Lower leg skin (tissue), 3 donors: ENCODE data around the gene SDHAF1.

Source experiments
- POLR2A ChIP-seq, 2 donors: fragments of 450-650 bp; IDR thresholded peaks; one replicate each; pipeline ENCODE4 v1.6.1; 2016 to 2017; ENCODE audit warnings: antibody characterized with exemption in 2 of 2, mild to moderate bottlenecking in 1 of 2, moderate library complexity in 1 of 2
- TF ChIP-seq, protein P1 (sequence below), 3 donors: fragments of 450-650 bp; IDR thresholded peaks; one replicate each; pipeline ENCODE4 v1.5.1; 2016; ENCODE audit warnings: antibody characterized with exemption in 3 of 3, mild to moderate bottlenecking in 3 of 3, moderate library complexity in 2 of 3

DNA sequence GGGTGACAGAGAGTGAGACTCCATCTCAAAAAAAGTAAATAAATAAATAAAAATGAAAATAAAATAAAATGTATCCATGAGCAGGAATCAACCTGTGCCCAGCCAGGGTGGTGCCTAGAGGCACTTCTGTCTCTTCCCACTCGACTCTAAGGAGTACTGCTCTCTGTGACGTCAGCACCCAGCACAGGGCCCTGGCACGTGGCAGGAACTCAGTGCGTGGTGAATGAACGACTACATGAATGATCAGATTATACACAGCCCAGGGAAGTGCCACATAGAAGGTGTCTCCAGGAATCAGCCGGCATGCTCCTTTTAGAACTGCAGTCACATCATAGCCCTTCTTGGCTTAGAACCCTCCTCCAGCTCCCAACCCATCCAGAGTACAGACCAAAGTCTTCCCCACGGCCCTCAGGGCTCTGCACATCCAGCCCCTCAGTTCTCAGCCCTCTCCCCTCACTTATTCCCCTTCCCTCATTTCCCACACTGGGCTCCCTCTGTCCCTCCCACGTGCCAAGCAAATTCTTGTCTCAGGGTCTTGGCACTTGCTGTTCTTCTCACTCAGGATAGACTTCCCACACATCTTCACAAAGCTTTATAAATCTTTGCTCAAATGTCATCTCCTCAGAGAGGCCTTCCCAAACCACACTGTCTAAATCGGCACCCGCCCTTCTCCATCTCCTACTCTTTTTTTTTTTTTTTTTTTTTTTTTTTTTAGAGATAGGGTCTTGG is 33.5 kb downstream of the SDHAF1 start:
- no peak for TF ChIP-seq POLR2A (IDR thresholded peaks at IDR 0.05)
- TF ChIP-seq, protein P1, sequence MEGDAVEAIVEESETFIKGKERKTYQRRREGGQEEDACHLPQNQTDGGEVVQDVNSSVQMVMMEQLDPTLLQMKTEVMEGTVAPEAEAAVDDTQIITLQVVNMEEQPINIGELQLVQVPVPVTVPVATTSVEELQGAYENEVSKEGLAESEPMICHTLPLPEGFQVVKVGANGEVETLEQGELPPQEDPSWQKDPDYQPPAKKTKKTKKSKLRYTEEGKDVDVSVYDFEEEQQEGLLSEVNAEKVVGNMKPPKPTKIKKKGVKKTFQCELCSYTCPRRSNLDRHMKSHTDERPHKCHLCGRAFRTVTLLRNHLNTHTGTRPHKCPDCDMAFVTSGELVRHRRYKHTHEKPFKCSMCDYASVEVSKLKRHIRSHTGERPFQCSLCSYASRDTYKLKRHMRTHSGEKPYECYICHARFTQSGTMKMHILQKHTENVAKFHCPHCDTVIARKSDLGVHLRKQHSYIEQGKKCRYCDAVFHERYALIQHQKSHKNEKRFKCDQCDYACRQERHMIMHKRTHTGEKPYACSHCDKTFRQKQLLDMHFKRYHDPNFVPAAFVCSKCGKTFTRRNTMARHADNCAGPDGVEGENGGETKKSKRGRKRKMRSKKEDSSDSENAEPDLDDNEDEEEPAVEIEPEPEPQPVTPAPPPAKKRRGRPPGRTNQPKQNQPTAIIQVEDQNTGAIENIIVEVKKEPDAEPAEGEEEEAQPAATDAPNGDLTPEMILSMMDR (IDR thresholded peaks at IDR 0.05): no peak
